Astrocyte (in vitro differentiated cells and primary cell): ENCODE measurements around the gene CTNNA3.

Experiments used
- EZH2 ChIP-seq: IDR thresholded peaks from 2 replicates; pipeline ENCODE4 v1.6.1; 2012; ENCODE audit warnings: mild to moderate bottlenecking, low read length, inconsistent platforms; ENCODE audit not compliant: insufficient read depth
- TF ChIP-seq, protein P1 (sequence below): IDR thresholded peaks from 2 replicates; pipeline ENCODE4 v1.5.1; 2011; ENCODE audit warnings: low read depth, mild to moderate bottlenecking, inconsistent platforms, low read length, moderate library complexity; ENCODE audit not compliant: insufficient read depth

DNA sequence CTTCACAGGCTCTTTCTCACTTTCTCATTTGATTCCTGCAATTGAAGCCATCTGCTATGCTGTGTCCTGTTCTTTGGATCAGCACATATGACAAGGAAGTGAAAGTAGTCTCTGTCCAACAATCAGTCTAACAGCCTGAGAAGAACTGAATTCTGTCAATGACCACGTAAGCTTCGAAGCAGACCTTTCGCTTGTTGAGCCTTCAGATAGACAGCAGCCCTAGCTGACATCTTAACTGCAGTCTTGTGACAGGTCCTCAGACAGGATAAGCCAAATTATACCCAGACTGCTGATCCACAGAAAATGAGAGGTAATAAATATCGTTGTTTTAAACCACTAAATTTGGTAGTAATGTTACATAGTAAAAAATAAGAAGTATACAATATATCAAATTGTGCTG, 1461.1 kb downstream of the CTNNA3 start:
- TF ChIP-seq, protein P1, sequence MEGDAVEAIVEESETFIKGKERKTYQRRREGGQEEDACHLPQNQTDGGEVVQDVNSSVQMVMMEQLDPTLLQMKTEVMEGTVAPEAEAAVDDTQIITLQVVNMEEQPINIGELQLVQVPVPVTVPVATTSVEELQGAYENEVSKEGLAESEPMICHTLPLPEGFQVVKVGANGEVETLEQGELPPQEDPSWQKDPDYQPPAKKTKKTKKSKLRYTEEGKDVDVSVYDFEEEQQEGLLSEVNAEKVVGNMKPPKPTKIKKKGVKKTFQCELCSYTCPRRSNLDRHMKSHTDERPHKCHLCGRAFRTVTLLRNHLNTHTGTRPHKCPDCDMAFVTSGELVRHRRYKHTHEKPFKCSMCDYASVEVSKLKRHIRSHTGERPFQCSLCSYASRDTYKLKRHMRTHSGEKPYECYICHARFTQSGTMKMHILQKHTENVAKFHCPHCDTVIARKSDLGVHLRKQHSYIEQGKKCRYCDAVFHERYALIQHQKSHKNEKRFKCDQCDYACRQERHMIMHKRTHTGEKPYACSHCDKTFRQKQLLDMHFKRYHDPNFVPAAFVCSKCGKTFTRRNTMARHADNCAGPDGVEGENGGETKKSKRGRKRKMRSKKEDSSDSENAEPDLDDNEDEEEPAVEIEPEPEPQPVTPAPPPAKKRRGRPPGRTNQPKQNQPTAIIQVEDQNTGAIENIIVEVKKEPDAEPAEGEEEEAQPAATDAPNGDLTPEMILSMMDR, result no peak
- no peak for TF ChIP-seq EZH2
